ENCODE results near the gene CBX5. TPM values are rescaled to one million over a fixed set of nuclear protein-coding genes. Genes with fewer than 3 reads are reported as not detected.

The CBX5 gene
- total RNA-seq, 2 experiments from 2014 or later: 38.8 to 38.9 TPM

- no peak for DNase-seq
- Histone ChIP-seq H3K9me3 (ENCODE audit: control insufficient read depth in 1 of 2, insufficient read depth in 1 of 2, low read length in 2 of 2) (no peaks in the 10 kb centered on the region), H3K36me3 (ENCODE audit: insufficient read depth, low read length) (peaks cover 22% of the 10 kb centered on the region), H3K4me3 (ENCODE audit: low read length) (no peak overlapping the region), H3K27ac (ENCODE audit: low read depth in 1 of 2, low read length in 2 of 2) (no peak overlapping the region), H3K27me3 (ENCODE audit: control insufficient read depth in 1 of 2, insufficient read depth in 2 of 2, low read length in 2 of 2) (no peaks in the 10 kb centered on the region), H3K4me1 (ENCODE audit: insufficient read depth, low read length) (peaks cover 12% of the 10 kb centered on the region)
- H3K4me1 Mint-ChIP-seq (ENCODE audit: low read depth): peaks cover 31% of the 10 kb centered on the region
- intact Hi-C loops (cut with DNase I, micrococcal nuclease): no loop called here
- H3K36me3 Mint-ChIP-seq (ENCODE audit: low read depth): peaks cover 32% of the 10 kb centered on the region
- no peaks in the 10 kb centered on the region for H3K27me3 Mint-ChIP-seq
- no peaks in the 10 kb centered on the region for H3K9me3 Mint-ChIP-seq
- ATAC-seq (ENCODE audit: poor library complexity): no peak
- H3K27ac Mint-ChIP-seq: no peak overlapping the region
- TF ChIP-seq, protein P1, sequence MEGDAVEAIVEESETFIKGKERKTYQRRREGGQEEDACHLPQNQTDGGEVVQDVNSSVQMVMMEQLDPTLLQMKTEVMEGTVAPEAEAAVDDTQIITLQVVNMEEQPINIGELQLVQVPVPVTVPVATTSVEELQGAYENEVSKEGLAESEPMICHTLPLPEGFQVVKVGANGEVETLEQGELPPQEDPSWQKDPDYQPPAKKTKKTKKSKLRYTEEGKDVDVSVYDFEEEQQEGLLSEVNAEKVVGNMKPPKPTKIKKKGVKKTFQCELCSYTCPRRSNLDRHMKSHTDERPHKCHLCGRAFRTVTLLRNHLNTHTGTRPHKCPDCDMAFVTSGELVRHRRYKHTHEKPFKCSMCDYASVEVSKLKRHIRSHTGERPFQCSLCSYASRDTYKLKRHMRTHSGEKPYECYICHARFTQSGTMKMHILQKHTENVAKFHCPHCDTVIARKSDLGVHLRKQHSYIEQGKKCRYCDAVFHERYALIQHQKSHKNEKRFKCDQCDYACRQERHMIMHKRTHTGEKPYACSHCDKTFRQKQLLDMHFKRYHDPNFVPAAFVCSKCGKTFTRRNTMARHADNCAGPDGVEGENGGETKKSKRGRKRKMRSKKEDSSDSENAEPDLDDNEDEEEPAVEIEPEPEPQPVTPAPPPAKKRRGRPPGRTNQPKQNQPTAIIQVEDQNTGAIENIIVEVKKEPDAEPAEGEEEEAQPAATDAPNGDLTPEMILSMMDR (IDR thresholded peaks at IDR 0.05): no peak
- no peak overlapping the region for H3K4me3 Mint-ChIP-seq
- POLR2A ChIA-PET: interaction anchor here (1.3 to 4.4 kb wide), 2 partner anchors 9 to 22 kb away, joined by 4 to 25 read pairs; partner anchors contain the start of genes CBX5 and HNRNPA1
- CTCF ChIA-PET: interaction anchor here (0.6 to 1.0 kb wide), 2 partner anchors 32 to 110 kb away, joined by 3 to 5 read pairs; no protein-coding TSS in a partner anchor
Measured at GRCh38 chr12:54258201-54258681, 21.7 kb downstream of the CBX5 start.

DNA sequence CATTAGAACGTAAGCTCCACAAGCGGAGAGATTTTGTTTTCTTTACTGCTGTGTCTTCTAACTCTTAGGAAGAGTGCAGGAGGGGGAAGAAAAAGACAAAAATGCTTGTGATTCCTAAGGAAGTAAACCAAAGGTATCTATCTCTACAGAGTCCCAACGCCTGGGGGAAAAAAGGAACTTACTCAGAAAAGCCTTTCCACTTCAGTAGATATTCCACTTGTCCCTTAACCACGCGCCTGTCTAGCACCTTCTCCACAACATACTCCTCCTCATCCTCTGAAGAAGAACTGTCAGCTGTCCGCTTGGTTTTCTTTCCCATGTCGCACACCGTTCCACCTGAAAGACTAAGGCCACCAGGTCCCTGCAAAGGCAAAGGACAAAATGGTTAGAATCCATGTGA, 22.6 kb downstream of the CBX5 start:
- Histone ChIP-seq H3K27me3 (ENCODE audit: control insufficient read depth in 1 of 2, insufficient read depth in 2 of 2, low read length in 2 of 2) (no peaks in the 10 kb centered on the region), H3K9me3 (ENCODE audit: control insufficient read depth in 1 of 2, insufficient read depth in 1 of 2, low read length in 2 of 2) (no peaks in the 10 kb centered on the region), H3K27ac (ENCODE audit: low read depth in 1 of 2, low read length in 2 of 2) (no peak overlapping the region), H3K4me3 (ENCODE audit: low read length) (no peak overlapping the region), H3K36me3 (ENCODE audit: insufficient read depth, low read length) (peaks cover 22% of the 10 kb centered on the region), H3K4me1 (ENCODE audit: insufficient read depth, low read length) (peaks cover 12% of the 10 kb centered on the region)
- intact Hi-C loops (cut with DNase I, micrococcal nuclease): no loop called here
- Mint-ChIP-seq H3K4me1 (ENCODE audit: low read depth) (peaks cover 31% of the 10 kb centered on the region), H3K36me3 (ENCODE audit: low read depth) (peaks cover 40% of the 10 kb centered on the region), H3K4me3 (no peak overlapping the region), H3K27ac (no peak overlapping the region), H3K9me3 (no peaks in the 10 kb centered on the region), H3K27me3 (no peaks in the 10 kb centered on the region)
- ChIA-PET CTCF (no interaction called here), POLR2A (no interaction called here)
- ATAC-seq (ENCODE audit: poor library complexity) (no peak), DNase-seq (no peak)
- TF ChIP-seq, protein P1 (IDR thresholded peaks at IDR 0.05): no peak

DNA sequence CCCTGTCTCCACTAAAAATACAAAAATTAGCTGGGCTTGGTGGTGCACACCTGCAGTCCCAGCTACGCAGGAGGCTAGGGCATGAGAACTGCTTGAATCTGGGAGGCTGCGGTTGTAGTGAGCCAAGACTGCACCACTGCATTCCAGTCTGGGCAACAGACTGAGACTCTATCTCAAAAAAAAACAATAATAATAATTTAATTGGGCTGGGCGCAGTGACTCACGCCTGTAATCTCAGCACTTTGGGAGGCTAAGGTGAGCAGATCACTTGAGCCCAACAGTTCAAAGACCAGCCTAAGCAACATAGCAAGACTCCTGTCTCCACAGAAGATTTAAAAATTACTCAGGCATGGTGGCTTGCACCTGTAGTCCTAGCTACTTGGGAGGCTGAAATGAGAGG, 26.7 kb downstream of the CBX5 start:
- no peaks in the 10 kb centered on the region for H3K9me3 ChIP-seq (ENCODE audit: control insufficient read depth in 1 of 2, insufficient read depth in 1 of 2, low read length in 2 of 2)
- H3K36me3 ChIP-seq (ENCODE audit: insufficient read depth, low read length): peaks cover 29% of the 10 kb centered on the region
- no peak overlapping the region for H3K27ac Mint-ChIP-seq
- no peak for ATAC-seq (ENCODE audit: poor library complexity)
- DNase-seq: no peak
- H3K36me3 Mint-ChIP-seq (ENCODE audit: low read depth): peaks cover 67% of the 10 kb centered on the region
- H3K4me3 Mint-ChIP-seq: no peak overlapping the region
- H3K27ac ChIP-seq (ENCODE audit: low read depth in 1 of 2, low read length in 2 of 2): no peak overlapping the region
- no peaks in the 10 kb centered on the region for H3K27me3 ChIP-seq (ENCODE audit: control insufficient read depth in 1 of 2, insufficient read depth in 2 of 2, low read length in 2 of 2)
- POLR2A ChIA-PET: interaction anchor here (0.5 to 3.7 kb wide), 4 partner anchors 8 to 37 kb away, joined by 3 to 29 read pairs (median 5); partner anchors contain the start of genes CBX5 and HNRNPA1
- H3K4me1 ChIP-seq (ENCODE audit: insufficient read depth, low read length): no peaks in the 10 kb centered on the region
- no peak overlapping the region for H3K4me3 ChIP-seq (ENCODE audit: low read length)
- peaks cover 24% of the 10 kb centered on the region for H3K4me1 Mint-ChIP-seq (ENCODE audit: low read depth)
- no peaks in the 10 kb centered on the region for H3K9me3 Mint-ChIP-seq
- intact Hi-C loops (cut with DNase I, micrococcal nuclease): loop anchor here in 1 of 2 experiments (2.0 kb wide), 2 partner anchors 26 to 108 kb away; no protein-coding TSS in a partner anchor
- TF ChIP-seq, protein P1 (IDR thresholded peaks at IDR 0.05): no peak
- no peaks in the 10 kb centered on the region for H3K27me3 Mint-ChIP-seq
- CTCF ChIA-PET: interaction anchor here (0.7 to 2.2 kb wide), 4 partner anchors 11 to 115 kb away, joined by 3 to 11 read pairs (median 7); no protein-coding TSS in a partner anchor
